ENCODE measurements around the gene JCAD.

DNA sequence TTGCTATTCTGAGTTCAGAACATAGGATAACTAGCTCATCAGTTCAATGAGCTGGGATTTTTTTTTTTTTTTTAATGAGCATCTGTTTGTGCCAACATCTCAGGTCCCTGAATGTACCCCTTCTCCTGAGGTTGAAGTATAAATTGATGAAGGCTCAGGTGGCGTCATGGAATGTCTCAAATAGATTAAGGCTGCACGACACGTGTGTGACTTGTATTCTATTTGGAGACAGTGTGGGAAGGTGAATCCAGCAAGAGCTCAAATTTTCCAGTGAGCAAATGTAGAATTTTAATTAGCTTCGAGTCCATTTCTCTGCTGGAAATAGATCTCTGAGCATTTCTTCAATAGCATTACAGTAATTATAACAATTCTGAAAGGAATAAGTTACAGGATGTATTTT, 37.2 kb upstream of the JCAD start:
- TF ChIP-seq, protein P1, sequence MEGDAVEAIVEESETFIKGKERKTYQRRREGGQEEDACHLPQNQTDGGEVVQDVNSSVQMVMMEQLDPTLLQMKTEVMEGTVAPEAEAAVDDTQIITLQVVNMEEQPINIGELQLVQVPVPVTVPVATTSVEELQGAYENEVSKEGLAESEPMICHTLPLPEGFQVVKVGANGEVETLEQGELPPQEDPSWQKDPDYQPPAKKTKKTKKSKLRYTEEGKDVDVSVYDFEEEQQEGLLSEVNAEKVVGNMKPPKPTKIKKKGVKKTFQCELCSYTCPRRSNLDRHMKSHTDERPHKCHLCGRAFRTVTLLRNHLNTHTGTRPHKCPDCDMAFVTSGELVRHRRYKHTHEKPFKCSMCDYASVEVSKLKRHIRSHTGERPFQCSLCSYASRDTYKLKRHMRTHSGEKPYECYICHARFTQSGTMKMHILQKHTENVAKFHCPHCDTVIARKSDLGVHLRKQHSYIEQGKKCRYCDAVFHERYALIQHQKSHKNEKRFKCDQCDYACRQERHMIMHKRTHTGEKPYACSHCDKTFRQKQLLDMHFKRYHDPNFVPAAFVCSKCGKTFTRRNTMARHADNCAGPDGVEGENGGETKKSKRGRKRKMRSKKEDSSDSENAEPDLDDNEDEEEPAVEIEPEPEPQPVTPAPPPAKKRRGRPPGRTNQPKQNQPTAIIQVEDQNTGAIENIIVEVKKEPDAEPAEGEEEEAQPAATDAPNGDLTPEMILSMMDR (IDR thresholded peaks at IDR 0.05), result no peak
- no peak for TF ChIP-seq ZFX (IDR thresholded peaks at IDR 0.05; ENCODE audit: borderline replicate concordance)

Measured in 22Rv1 (cell line).